GM12865 (cell line): Measurements from ENCODE around the gene KRTAP8-1.
A peak's percentile ranks its signal among the peaks of the same experiment; 100 is the strongest.

Experiments used
- DNase-seq: peaks from one replicate; pipeline ENCODE4 v3.0.0; 2010; ENCODE audit warnings: low read depth
- H3K4me3 ChIP-seq: 2 replicates; pipeline ENCODE4 v1.5.1; 2011; ENCODE audit warnings: mild to moderate bottlenecking, low read depth, low read length, control low read depth
- CTCF ChIP-seq: IDR thresholded peaks from 2 replicates; pipeline ENCODE4 v1.5.1; 2011; ENCODE audit warnings: low read length, control low read depth, low read depth, inconsistent platforms; ENCODE audit not compliant: insufficient read depth; ENCODE audit errors: missing control alignments

Gene KRTAP8-1

GRCh38 chr21:30813174-30813573, at the start of gene KRTAP8-1:
Gene KRTAP8-1, minus strand, starts transcription at chr21:30813274. Its CDS starts 54 bp downstream, at chr21:30813220.
- H3K4me3 ChIP-seq: no peak within 1 kb of the TSS
- DNase-seq: no peak
- TF ChIP-seq CTCF: no peak

GRCh38 chr21:30847627-30848500, 34.8 kb upstream of the KRTAP8-1 start:
- DNase-seq: no peak
- no peak for TF ChIP-seq CTCF
- no peak overlapping the region for H3K4me3 ChIP-seq

- H3K4me3 ChIP-seq: no peak overlapping the region
- DNase-seq: no peak
- TF ChIP-seq CTCF: no peak
Observed at GRCh38 chr21:30842990-30843389, 29.9 kb upstream of the KRTAP8-1 start.

- DNase-seq: peak; percentile 40
- TF ChIP-seq CTCF: peak; percentile 42
- H3K4me3 ChIP-seq: no peak overlapping the region
Observed at GRCh38 chr21:30839304-30839703, 26.2 kb upstream of the KRTAP8-1 start.

- no peak for DNase-seq
- no peak for TF ChIP-seq CTCF
- H3K4me3 ChIP-seq: no peak overlapping the region
Observed at GRCh38 chr21:30838536-30838935, 25.5 kb upstream of the KRTAP8-1 start.

- H3K4me3 ChIP-seq: no peak overlapping the region
- peak; percentile 52 for DNase-seq
- peak; percentile 50 for TF ChIP-seq CTCF
Observed at GRCh38 chr21:30831194-30831765, 18.2 kb upstream of the KRTAP8-1 start.
